ENCODE results near the gene IVD. TPM values are rescaled to one million over a fixed set of nuclear protein-coding genes. Genes with fewer than 3 reads are reported as not detected.
"Not testable (repeated sequence)": the region's sequence is repeated elsewhere in the genome, so short reads cannot be mapped to it uniquely, and the experiment has no call there.

Gene IVD
- total RNA-seq, 2 experiments from 2014 or later: 92.4 to 95.2 TPM

GRCh38 chr15:40451527-40452158 lies 46.0 kb downstream of the IVD start:
- Mint-ChIP-seq H3K4me1 (peaks cover 62% of the 10 kb centered on the region), H3K36me3 (peaks cover 2% of the 10 kb centered on the region), H3K9me3 (no peaks in the 10 kb centered on the region), H3K27ac (peak overlapping the region; percentile 88), H3K27me3 (no peaks in the 10 kb centered on the region), H3K4me3 (peak overlapping the region; percentile 51)
- ATAC-seq (ENCODE audit: low read depth): no peak
- no peak for DNase-seq
- POLR2A ChIA-PET: interaction anchor here (0.6 to 6.1 kb wide), 4 partner anchors 10 to 46 kb away, joined by 3 to 72 read pairs (median 3); partner anchors contain the start of genes BAHD1, CHST14 and IVD

GRCh38 chr15:40452296-40453090 lies 46.9 kb downstream of the IVD start:
- ATAC-seq (ENCODE audit: low read depth): peak; percentile 68
- POLR2A ChIA-PET: interaction anchor here (0.7 to 6.1 kb wide), 4 partner anchors 11 to 47 kb away, joined by 3 to 72 read pairs (median 6); partner anchors contain the start of genes BAHD1, CHST14 and IVD
- Mint-ChIP-seq H3K9me3 (no peaks in the 10 kb centered on the region), H3K4me3 (peak overlapping the region; percentile 51), H3K27me3 (no peaks in the 10 kb centered on the region), H3K36me3 (peaks cover 2% of the 10 kb centered on the region), H3K27ac (peak overlapping the region; percentile 88), H3K4me1 (peaks cover 65% of the 10 kb centered on the region)
- DNase-seq: peak; percentile 51

- H3K9me3 Mint-ChIP-seq, H3K36me3 Mint-ChIP-seq, H3K27me3 Mint-ChIP-seq: not testable (repeated sequence)
- Mint-ChIP-seq H3K4me1 (peaks cover 65% of the 10 kb centered on the region), H3K4me3 (peak overlapping the region; percentile 70), H3K27ac (peak overlapping the region; percentile 88)
- ATAC-seq (ENCODE audit: low read depth): peak; percentile 74
- DNase-seq: peak; percentile 66
- POLR2A ChIA-PET: interaction anchor here (1.6 to 6.1 kb wide), 3 partner anchors 13 to 49 kb away, joined by 5 to 72 read pairs (median 8); partner anchors contain the start of genes BAHD1, CHST14 and IVD
Observed at GRCh38 chr15:40453941-40454340, 48.3 kb downstream of the IVD start.

GRCh38 chr15:40454904-40455391 lies 49.4 kb downstream of the IVD start:
- POLR2A ChIA-PET: interaction anchor here (0.9 to 6.1 kb wide), 3 partner anchors 14 to 54 kb away, joined by 3 to 72 read pairs (median 5); partner anchors contain the start of genes BAHD1 and IVD
- ATAC-seq (ENCODE audit: low read depth) (no peak), DNase-seq (no peak)
- peak overlapping the region; percentile 70 for H3K4me3 Mint-ChIP-seq
- peaks cover 59% of the 10 kb centered on the region for H3K4me1 Mint-ChIP-seq
- H3K27me3 Mint-ChIP-seq: no peaks in the 10 kb centered on the region
- H3K36me3 Mint-ChIP-seq: no peaks in the 10 kb centered on the region
- no peaks in the 10 kb centered on the region for H3K9me3 Mint-ChIP-seq
- H3K27ac Mint-ChIP-seq: peak overlapping the region; percentile 88

- Mint-ChIP-seq H3K4me3 (no peak overlapping the region), H3K27me3 (no peaks in the 10 kb centered on the region), H3K36me3 (no peaks in the 10 kb centered on the region), H3K9me3 (no peaks in the 10 kb centered on the region), H3K27ac (no peak overlapping the region), H3K4me1 (peaks cover 49% of the 10 kb centered on the region)
- DNase-seq (no peak), ATAC-seq (ENCODE audit: low read depth) (no peak)
- POLR2A ChIA-PET: no interaction called here
Observed at GRCh38 chr15:40456299-40456712, 50.7 kb downstream of the IVD start.

- Mint-ChIP-seq H3K27me3 (no peaks in the 10 kb centered on the region), H3K9me3 (no peaks in the 10 kb centered on the region), H3K4me1 (peaks cover 45% of the 10 kb centered on the region), H3K36me3 (no peaks in the 10 kb centered on the region), H3K27ac (no peak overlapping the region), H3K4me3 (no peak overlapping the region)
- POLR2A ChIA-PET: no interaction called here
- DNase-seq (no peak), ATAC-seq (ENCODE audit: low read depth) (no peak)
Observed at GRCh38 chr15:40456738-40457137, 51.1 kb downstream of the IVD start.

GRCh38 chr15:40458495-40459371 lies 53.1 kb downstream of the IVD start:
- Mint-ChIP-seq H3K27me3 (no peaks in the 10 kb centered on the region), H3K36me3 (no peaks in the 10 kb centered on the region), H3K27ac (no peak overlapping the region), H3K4me3 (no peak overlapping the region), H3K4me1 (peaks cover 26% of the 10 kb centered on the region), H3K9me3 (no peaks in the 10 kb centered on the region)
- DNase-seq (no peak), ATAC-seq (ENCODE audit: low read depth) (no peak)
- POLR2A ChIA-PET: no interaction called here

- ATAC-seq (ENCODE audit: low read depth) (no peak), DNase-seq (no peak)
- no peak overlapping the region for H3K27ac Mint-ChIP-seq
- H3K4me3 Mint-ChIP-seq: no peak overlapping the region
- no peaks in the 10 kb centered on the region for H3K9me3 Mint-ChIP-seq
- H3K36me3 Mint-ChIP-seq: no peaks in the 10 kb centered on the region
- peaks cover 18% of the 10 kb centered on the region for H3K4me1 Mint-ChIP-seq
- POLR2A ChIA-PET: no interaction called here
- no peaks in the 10 kb centered on the region for H3K27me3 Mint-ChIP-seq
Observed at GRCh38 chr15:40459391-40460015, 53.9 kb downstream of the IVD start.

- DNase-seq (no peak), ATAC-seq (ENCODE audit: low read depth) (no peak)
- H3K27ac Mint-ChIP-seq: no peak overlapping the region
- H3K9me3 Mint-ChIP-seq: no peaks in the 10 kb centered on the region
- H3K4me1 Mint-ChIP-seq: peaks cover 9% of the 10 kb centered on the region
- H3K27me3 Mint-ChIP-seq: no peaks in the 10 kb centered on the region
- H3K36me3 Mint-ChIP-seq: peaks cover 3% of the 10 kb centered on the region
- H3K4me3 Mint-ChIP-seq: no peak overlapping the region
- POLR2A ChIA-PET: no interaction called here
Observed at GRCh38 chr15:40460404-40460803, 54.8 kb downstream of the IVD start.

- H3K27me3 Mint-ChIP-seq: no peaks in the 10 kb centered on the region
- DNase-seq (no peak), ATAC-seq (ENCODE audit: low read depth) (no peak)
- H3K4me1 Mint-ChIP-seq: peaks cover 7% of the 10 kb centered on the region
- no peak overlapping the region for H3K4me3 Mint-ChIP-seq
- H3K36me3 Mint-ChIP-seq: peaks cover 9% of the 10 kb centered on the region
- POLR2A ChIA-PET: no interaction called here
- H3K9me3 Mint-ChIP-seq: no peaks in the 10 kb centered on the region
- H3K27ac Mint-ChIP-seq: no peak overlapping the region
Observed at GRCh38 chr15:40461958-40462357, 56.4 kb downstream of the IVD start.

GRCh38 chr15:40463279-40463678 lies 57.7 kb downstream of the IVD start:
- ATAC-seq (ENCODE audit: low read depth) (no peak), DNase-seq (no peak)
- no peaks in the 10 kb centered on the region for H3K9me3 Mint-ChIP-seq
- peaks cover 8% of the 10 kb centered on the region for H3K4me1 Mint-ChIP-seq
- H3K27ac Mint-ChIP-seq: no peak overlapping the region
- peaks cover 9% of the 10 kb centered on the region for H3K36me3 Mint-ChIP-seq
- no peaks in the 10 kb centered on the region for H3K27me3 Mint-ChIP-seq
- POLR2A ChIA-PET: interaction anchor here (0.8 kb wide), 1 partner anchor 11 kb away, joined by 3 read pairs; no protein-coding TSS in a partner anchor
- no peak overlapping the region for H3K4me3 Mint-ChIP-seq

- no peak overlapping the region for H3K4me3 Mint-ChIP-seq
- H3K4me1 Mint-ChIP-seq: peaks cover 8% of the 10 kb centered on the region
- H3K36me3 Mint-ChIP-seq: peaks cover 9% of the 10 kb centered on the region
- no peak overlapping the region for H3K27ac Mint-ChIP-seq
- no peaks in the 10 kb centered on the region for H3K27me3 Mint-ChIP-seq
- POLR2A ChIA-PET: no interaction called here
- H3K9me3 Mint-ChIP-seq: no peaks in the 10 kb centered on the region
- no peak for ATAC-seq (ENCODE audit: low read depth)
- DNase-seq: no peak
Observed at GRCh38 chr15:40463886-40464545, 58.4 kb downstream of the IVD start.
